ENCODE measurements around the gene PLXNA4.

Gene PLXNA4

DNA sequence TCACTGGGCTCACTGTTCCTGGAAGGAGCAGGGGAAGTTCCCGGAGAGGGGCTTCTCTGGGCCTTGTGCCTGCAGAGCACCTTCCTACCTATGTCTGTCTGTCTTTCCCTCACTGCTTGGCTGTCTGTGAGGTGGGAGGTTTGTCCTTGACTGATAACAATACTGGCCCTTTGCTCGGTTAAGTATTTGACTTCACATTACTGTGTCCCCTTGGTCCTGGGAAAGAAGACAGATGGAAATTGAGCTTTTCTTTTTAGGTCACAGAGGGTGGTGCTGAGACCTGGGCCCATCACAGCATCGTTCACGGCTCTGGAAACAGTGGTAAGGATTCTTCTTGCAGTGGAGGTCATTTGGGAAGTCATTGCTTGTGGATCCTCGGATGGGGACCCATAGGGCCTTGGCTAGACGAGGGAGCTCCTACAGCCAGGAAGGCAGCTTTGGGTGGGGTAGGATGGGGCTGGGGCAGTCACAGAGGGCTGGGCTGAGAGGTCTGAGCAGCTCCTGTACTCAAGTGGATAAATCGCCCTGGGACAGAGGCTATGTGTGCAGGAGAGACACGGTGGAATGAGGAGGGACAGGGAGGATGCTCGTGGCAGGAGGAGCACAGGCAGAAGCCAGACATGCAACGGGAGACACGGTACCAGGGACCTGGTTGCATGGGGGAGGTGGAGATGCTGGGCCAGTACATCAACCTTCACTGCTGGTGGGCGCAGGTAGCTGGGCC, 450.2 kb downstream of the PLXNA4 start:
- DNase-seq, result no peak

DNA sequence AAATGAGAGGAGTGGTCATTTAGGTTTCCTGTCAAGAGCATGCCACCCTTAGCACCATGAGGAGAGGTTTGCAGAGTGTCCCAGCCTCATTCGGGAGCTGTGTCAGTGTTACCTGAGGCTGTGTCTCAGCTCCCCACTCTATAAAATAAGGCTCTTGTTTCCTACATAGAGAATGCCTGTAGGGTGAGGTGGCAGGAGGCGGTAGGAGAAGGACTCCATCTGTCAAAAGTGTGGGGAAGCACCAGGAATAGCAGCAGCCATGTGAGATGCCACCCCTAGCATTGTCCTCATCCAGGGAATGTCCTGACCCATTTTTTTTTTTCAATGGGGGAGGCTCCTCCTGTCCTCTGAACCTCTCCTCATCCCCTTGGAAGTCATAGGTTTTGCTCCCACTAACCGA, 451.2 kb downstream of the PLXNA4 start:
- DNase-seq, result no peak

DNA sequence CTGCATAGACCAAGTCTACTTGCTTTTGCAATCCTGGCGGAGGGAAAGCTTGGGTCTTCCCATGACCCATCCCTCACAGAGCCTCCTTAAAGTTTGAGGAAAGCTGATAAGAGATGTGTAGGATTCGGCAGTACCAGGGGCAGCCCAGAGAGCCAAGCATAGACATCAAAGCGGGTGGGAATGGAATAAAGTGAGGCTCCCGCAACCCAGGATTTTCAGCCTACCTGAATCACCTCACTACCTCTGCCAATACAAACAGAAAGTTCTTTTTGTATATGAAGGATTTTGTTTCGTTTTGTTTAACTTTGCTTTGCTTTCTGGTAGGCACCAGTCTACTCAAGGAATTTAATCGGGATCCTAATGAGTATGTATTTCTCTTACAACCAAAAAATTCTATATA, 451.7 kb downstream of the PLXNA4 start:
- DNase-seq, result no peak

DNA sequence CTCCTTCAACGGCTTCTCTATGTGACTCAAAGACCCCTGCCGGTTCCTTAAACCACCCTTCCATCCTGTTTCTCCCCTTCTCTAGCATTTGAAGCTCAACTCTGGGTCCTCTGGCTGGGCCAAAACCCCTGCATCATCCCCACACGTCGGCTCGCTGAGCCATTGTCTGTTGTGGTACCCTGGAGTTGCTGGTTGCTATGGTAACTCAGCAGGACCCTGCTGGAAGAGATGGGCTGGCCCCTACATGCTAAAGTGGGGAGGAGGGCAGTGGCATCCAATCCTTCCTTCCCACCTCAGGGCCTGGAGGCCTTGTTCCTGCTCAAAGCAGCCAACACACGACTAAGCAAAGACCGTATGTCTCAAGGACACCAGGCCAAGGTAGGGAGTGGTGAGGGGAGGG, 452.5 kb downstream of the PLXNA4 start:
- no peak for DNase-seq

DNA sequence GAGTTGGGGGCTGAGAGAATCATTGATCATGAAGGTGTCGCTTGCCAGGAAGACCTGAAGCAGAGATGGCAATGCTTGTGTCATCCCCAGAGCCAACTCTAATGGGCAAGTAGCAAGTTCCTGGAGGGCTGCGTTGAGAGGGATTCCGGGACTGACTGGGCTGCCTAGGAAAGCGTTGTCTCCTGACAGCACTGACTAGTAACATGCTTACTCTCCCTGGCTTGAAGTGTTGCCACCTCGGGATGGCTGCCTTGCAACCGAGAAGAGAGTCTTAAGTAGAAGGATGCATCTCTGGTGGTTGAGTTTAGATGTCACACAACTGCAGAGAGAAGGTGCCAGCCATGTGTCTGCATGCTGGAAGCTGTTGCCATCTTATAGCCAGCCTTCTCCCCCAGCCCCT, 453.4 kb downstream of the PLXNA4 start:
- no peak for DNase-seq

DNA sequence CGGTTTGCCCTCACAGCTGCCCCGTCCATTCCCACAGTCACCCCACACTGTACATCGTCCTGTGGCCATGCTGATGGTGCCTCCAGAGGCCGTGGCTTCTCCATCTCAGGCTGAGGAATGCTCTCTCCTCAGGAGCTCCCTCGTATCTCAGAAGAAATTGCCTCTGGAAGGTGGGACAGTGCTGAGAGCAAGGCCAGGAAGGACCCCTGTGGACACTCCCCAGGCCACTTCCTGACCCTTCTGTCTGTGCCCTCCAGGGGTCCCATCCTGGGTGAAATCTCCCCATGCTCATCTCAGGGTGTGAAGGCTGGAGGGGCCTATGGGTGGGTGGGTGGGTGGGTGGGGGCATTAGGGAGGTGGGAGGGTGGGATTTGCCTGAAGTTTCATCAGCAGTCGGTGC, 454.3 kb downstream of the PLXNA4 start:
- no peak for DNase-seq

DNA sequence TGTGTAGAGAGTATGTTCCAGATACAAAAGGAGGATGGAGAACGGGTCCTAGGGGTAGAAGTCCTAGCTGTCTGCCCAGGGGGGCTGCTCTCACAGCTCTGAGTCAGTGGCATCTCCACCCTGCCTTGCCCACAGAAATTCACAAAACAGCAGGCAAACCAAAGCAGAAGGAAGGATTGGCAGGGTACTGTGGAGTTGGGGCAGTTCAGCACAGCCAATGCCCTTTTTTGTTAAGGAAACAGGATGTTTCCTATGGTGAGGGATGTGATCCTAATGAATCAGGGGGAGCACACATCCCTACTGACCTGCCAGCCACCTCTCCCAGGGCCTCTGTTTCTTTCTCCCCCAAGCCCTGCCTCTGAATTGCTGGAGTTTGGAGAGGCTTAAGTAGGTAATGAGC, 457.6 kb downstream of the PLXNA4 start:
- no peak for DNase-seq

DNA sequence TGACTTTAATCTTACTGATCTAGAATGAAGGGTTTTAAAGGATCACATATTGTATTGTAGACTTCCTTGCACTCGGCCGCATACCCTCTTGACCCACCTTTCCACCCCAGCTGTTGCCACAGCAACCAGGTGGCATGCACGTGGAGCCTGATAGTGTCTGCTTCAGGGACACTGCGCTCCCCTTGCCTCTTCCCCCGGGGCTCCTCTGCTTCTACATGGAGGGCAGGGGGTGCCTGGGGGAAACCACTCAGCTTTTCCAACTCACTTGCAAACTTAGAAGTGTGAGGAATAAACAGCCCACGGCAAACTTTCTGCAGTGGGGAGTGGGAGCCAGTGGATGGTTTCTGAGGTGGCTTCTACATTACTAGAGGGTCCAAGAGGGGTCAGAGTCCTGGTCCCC, 458.6 kb downstream of the PLXNA4 start:
- no peak for DNase-seq

DNA sequence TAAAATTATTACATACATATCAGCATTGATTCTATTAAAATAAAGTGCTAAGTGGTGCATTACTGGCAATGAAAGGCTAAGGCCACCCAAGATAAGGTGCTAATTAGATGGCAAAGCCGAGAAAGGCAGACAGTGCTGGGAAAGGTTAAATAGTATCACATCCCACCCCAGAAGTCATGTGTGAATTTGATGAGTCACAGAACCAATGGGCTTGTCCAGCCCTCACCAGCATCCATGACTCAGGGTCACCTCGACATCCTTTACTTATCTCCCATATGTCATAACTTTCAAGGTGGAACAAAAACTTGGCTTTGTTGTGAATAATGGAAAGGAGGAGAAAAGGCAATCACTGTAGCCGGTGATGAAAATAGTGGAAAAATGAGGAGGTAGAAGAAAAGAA, 459.1 kb downstream of the PLXNA4 start:
- DNase-seq, result no peak

DNA sequence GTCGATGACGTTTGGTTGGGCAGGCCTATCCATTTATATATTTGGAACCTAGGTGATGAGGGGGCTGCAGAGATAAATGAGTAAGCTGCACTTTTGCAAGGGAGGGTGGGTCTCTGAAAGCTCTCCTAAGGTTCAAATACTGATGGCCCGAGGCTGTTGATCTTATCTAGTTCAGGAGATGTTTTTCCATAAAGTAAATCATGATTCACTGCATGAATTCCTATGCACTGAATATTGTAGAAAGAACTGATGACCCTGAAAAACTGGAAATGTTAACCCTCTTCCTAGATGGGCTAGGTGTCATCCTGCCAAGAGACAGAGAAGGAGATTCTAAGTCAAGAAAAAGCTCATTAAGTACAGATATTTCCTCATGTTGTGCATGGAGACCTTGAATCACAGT, 459.9 kb downstream of the PLXNA4 start:
- DNase-seq, result no peak

DNA sequence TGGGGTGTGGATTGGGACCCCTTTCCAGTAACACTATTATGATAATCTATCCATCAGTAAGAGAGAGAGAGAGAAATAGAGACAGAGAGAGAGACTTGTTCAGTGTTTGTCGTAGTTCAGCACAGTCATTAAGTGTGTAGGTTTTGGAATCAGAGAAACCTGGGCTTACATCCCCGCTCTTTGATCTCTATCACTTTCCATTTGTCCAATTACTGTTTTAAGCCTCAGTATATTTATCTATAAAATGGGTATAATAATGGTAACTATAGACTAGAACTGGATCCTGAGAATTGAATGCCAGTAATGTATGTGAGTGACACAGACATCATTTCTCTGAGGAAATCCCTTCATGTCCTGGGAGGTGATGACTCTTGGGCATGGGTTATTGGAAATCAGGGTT, 460.5 kb downstream of the PLXNA4 start:
- DNase-seq, result no peak

DNA sequence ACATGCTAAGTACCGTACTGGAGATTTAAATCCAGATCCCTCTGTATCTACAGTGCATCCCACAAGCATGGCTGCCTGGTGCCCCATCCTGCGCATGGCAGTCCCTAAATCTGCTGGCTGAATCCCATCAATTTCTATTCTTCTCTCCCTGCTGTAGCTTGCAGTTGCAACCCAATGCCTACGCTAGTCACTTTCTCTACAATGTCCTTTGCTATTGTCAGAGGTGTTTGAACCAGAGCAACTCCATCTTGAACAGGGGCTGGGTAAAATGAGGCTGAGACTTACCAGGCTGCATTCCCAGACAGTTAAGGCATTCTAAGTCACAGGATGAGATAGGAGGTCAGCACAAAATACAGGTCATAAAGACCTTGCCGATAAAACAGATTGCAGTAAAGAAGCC, 461.2 kb downstream of the PLXNA4 start:
- no peak for DNase-seq

DNA sequence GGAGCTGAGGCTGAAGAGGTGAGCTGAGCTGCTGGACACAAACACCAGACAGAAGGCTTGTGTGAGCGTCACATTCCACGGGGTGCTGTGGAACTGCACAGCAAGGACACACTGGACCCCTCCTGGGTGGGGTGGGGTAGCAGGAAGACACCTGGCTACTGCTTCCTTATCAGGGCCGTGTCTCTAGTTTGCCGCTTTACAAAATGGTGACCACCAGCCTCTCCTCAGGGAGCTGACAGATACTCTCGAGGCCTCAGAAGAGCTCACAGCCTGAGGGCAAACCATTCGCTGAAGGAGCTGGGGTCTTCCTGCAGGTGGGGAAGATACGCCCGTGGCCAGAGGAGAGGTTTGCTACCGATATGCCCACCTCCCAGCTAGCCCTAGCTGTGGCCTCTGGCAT, 461.9 kb downstream of the PLXNA4 start:
- DNase-seq, result no peak

DNA sequence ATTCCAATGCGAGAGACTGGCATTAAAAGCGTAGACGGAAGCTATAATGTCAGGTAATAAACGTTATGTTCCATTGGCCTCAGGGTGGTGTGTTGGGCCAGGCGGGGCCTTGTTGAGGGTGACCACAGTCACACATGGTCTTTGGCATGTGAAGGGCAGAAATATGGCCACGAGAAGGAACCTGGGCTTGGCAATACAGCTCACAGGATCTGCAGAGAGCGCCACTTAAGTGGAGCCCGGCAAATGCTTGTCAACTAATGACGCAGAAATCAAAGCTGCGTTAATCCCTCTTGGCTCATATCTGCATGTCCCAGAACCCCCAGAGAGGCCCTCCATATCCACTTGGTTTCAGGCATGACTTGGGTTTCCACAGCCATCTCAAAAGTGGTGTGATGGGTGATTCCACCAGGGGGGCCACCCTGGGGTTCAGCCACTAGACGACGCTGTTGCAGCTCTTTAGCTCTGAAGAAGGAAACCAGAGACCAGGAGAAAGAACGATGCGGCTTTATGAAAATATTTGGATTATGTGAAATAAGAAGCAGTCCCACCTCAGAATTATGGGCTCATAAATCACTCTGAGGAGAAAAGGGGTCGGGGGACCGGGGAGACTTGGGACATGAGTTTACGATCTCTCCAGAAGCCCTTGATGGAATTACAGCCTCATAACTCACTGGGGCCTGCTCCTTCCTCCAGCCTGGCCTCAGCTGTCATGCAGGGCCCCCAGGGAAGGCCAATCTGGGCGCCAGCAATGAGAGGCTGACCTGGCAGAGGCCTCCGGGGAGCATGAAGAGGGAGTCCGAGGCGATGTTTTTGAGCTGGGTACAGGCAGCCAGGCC, 462.5 kb downstream of the PLXNA4 start:
- no peak for DNase-seq

DNA sequence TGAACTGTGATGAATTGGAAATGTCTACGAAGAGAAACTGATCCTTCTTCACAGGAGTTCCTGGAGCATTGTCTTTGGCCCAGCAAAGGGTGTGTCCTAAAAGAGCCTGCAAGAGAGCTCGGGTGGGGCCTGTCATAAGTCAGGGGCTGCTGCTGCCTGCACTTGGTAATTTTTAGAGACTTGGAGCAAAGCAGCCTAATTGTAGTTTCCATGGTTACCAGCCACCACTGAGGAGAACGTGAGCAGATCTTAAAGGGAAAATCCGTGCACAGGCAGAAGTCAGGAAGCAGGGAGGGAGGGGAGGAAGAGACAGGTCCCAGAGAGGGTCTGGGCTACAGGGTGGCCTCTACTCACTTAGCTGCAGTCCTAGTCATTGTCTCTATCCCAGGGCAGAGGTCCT, 463.6 kb downstream of the PLXNA4 start:
- no peak for DNase-seq

DNA sequence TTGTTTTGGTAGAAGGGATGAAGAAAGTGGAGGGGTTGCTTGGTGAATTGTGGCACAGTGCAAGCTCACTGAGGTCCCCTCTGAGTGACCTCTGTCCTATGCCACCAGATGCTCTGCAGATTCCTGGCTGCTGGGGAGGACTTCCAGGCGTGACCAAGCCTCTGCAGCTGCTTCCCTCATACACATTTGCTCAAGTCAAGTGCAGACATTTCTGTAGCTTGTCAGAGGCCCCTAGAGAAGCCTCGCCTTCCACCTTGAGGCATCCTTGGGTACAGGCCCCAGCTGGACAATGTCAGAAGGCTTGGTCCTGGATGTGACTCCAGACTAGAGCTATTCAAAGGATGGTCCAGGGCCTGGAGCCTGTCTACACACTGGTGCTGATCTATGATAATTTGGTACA, 464.2 kb downstream of the PLXNA4 start:
- DNase-seq, result no peak

DNA sequence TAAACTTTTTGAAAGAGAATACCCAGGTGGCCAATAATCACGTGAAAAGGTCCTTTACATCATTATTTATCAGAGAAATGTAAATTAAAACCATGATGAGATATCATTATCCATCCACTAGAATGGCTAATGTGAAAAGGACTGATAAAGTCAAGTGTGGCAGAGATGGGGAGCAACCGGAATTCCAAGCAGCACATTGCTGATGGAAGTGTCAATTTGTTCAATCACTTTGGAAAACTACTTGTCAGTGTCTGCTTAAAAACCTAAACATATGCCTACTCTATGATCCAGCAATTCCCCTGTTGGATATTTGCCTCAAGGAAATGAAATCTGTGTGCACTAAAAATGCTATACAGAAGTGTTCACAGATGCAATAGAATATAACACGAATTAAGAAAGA, 465.6 kb downstream of the PLXNA4 start:
- no peak for DNase-seq

DNA sequence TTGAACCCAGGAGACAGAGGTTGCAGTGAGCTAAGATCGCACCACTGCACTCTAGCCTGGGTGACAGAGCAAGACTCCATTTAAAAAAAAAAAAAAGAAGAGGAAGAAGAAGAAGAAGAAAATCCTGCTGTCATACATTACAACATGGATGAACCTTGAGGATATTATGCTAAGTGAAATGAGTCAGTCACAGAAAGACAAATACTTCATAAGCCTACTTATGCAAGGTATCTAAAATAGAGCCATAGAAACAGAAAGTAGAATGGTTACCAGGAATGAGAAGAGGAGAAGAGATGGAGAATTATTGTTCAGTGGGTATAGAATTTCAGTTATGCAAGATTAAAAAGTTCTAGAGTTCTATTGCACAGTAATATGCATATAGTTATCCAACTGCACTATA, 466.5 kb downstream of the PLXNA4 start:
- no peak for DNase-seq

DNA sequence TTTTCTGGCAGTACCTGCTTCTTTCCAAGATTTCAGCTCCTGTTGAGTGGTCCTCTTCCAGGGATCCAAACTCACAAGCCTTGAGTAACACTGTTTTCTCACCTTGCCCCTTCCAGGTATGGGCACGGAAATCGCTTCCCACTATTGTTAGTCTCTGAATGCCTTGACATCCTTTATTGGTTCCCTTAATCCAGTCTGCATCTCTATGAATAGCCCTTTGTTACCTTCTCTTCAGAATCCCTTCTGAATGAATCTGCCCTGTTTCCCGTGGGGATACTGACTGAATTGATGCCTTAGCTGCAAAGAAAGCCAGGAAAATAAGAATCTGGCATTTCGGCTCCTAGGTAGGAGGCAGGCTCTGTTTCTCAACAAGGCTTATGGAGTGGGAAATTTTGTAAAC, 467.7 kb downstream of the PLXNA4 start:
- no peak for DNase-seq

DNA sequence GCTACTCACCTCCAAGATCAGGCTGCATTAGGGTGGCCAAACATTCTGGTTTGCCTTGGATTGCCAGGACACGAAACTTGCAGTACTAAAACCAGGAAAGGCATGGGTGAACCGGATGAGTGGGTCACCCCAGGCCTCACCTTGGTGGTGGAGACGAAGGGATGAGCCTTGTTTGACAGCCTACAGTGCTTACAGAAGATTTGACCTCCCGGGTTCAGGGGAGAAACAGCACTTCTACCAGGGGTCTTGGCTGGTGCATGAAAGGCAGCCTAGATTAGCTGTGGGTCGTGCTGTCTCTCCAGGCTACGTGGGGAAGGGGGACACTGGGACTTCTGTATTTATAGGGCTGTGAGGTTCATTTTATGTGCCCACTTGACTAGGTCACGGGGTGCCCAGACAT, 469.8 kb downstream of the PLXNA4 start:
- DNase-seq, result no peak

DNA sequence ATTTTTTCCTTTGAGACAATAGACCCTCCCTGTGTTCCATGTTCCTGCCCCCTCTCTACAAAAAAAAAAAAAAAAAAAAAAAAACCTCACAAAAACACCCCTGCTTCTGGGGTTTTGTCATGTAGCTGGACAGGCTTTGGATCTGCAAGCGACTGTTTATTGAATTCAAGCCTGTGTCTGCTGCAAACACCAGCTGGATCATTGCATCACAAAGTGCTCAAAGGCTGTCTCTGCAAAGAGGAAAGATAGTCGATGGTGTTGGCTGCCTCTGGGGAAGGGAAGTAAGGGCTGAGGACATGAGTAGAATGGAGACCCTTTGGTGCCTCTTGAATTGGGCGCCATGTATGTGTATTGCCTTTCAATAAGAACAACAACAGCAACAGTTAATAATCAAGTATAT, 471.2 kb downstream of the PLXNA4 start:
- no peak for DNase-seq

DNA sequence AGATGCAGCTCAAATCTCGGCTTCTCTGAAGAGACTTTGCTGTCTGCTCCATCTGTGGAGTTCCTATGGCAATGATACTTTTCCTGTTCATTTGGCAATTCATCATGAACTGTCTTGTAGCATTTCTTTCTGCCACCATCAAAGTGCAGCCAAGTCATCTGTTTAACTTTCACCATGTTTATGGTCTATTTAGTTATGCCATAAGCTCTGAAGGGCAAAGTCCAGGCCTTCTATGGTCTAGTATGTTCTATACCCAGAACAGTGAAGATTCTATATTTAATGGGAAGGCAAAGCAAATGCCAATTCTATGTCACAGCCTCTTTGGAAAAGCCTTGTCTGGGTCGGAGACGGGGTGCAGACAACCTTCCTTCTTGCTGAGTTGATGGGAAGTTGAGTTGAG, 472.6 kb downstream of the PLXNA4 start:
- DNase-seq, result no peak

DNA sequence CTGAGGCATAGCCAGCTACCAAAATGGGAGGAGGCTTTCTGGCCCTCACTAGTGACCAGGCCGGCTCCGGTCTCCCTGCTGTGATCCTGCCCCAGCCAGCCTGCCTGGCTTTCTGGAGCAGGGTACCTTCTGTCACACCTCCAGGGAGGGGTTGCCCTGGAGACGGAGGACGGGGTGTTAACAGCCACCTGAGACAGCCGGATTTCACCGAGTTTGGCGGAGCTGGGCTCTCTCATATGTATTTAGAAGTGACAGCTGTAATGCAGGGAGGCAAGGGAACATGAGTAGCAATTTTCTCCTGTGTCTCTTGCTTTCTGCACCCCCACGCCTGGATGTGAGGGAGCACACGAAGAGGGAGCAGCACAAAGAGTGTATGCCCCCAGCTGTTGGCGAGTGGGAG, 473.3 kb downstream of the PLXNA4 start:
- DNase-seq, result no peak

DNA sequence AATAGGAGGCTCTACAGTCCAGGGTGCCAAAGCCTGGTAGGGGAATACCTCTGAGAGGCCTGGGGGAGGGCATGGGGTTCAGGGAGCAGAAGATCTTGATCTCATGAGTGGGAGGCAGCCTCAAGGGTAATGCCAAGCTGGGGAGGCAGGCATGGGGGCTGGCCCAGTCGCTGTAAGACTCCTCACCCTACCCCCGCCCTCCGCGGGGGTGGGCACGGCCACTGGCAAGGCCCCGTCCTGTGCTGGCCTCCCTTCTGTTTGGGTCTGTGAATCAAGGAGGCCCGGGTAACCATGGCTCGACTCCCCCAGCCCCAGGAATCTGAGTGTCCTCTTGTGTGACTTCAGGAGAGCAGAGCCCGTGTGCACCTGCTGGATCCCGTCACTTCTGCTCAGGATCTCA, 473.9 kb downstream of the PLXNA4 start:
- no peak for DNase-seq

DNA sequence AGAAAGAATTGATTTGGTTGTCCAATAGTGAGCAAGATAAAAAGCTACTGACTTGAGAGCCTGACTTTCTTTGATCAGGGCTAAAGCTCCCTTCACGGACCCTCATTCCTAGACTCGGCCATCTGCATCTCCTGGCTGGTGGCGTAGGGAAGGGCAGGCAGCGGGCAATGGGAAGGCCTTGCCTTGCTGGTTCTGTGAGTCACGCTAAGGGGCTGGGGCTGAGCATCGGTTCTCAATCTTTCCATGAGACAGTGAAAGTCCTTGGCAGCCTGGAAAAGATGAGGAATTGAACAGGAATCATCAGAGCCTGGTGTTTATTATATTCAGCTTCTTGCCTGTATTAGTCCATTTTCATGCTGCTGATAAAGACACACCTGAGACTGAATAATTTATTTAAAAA, 475.3 kb downstream of the PLXNA4 start:
- DNase-seq, result no peak
